Neural progenitor cell (in vitro differentiated cells): ENCODE results near the gene LYRM1. TPM values are rescaled to one million over a fixed set of nuclear protein-coding genes. Genes with fewer than 3 reads are reported as not detected.

ENCODE experiments used
- DNase-seq: peaks from one replicate; pipeline ENCODE4 v3.0.0-alpha.2; 2016; ENCODE audit warnings: low spot score
- H2AFZ ChIP-seq: fragments of 200-600 bp; sonication (generic); replicated peaks from 2 replicates; pipeline ENCODE4 v1.6.1; 2016; ENCODE audit warnings: antibody characterized with exemption
- H3F3A ChIP-seq: fragments of 200-600 bp; sonication (generic); 2 replicates; pipeline ENCODE4 v1.6.1; 2016; ENCODE audit warnings: antibody characterized with exemption, low read depth
- H3K27ac ChIP-seq: fragments of 200-600 bp; sonication (generic); 2 replicates; pipeline ENCODE4 v1.5.1; 2016; ENCODE audit warnings: mild to moderate bottlenecking
- H3K27me3 ChIP-seq: fragments of 200-600 bp; sonication (generic); 2 replicates; pipeline ENCODE4 v1.6.1; 2016; ENCODE audit warnings: mild to moderate bottlenecking, moderate library complexity
- H3K36me3 ChIP-seq: fragments of 200-600 bp; sonication (generic); 2 replicates; pipeline ENCODE4 v1.5.1; 2016
- H3K4me1 ChIP-seq: fragments of 200-600 bp; sonication (generic); 2 replicates; pipeline ENCODE4 v1.6.1; 2016; ENCODE audit warnings: mixed run types
- H3K4me2 ChIP-seq: fragments of 200-600 bp; sonication (generic); 2 replicates; pipeline ENCODE4 v1.6.1; 2016
- H3K4me3 ChIP-seq: fragments of 200-600 bp; sonication (generic); 2 replicates; pipeline ENCODE4 v1.5.1; 2016
- H3K79me2 ChIP-seq: fragments of 200-600 bp; sonication (generic); 2 replicates; pipeline ENCODE4 v1.6.1; 2016; ENCODE audit warnings: low read depth
- H3K9ac ChIP-seq: fragments of 200-600 bp; sonication (generic); 2 replicates; pipeline ENCODE4 v1.6.1; 2016
- H3K9me3 ChIP-seq: fragments of 200-600 bp; sonication (generic); 2 replicates; pipeline ENCODE4 v1.5.1; 2016; ENCODE audit warnings: low read depth
- H4K20me1 ChIP-seq: fragments of 200-600 bp; sonication (generic); 2 replicates; pipeline ENCODE4 v1.6.1; 2016; ENCODE audit warnings: low read depth
- H3K27ac Mint-ChIP-seq: 3 replicates; pipeline ENCODE4 v1.8.0; 2021; ENCODE audit warnings: mixed read lengths
- H3K27me3 Mint-ChIP-seq: 2 replicates; pipeline ENCODE4 v1.8.0; 2022; ENCODE audit warnings: low read depth, mild to moderate bottlenecking, inconsistent platforms, moderate library complexity, mixed read lengths; ENCODE audit not compliant: insufficient read depth
- H3K36me3 Mint-ChIP-seq: 3 replicates; pipeline ENCODE4 v1.8.0; 2021; ENCODE audit warnings: mixed read lengths
- H3K4me1 Mint-ChIP-seq: 3 replicates; pipeline ENCODE4 v1.8.0; 2021; ENCODE audit warnings: mixed read lengths
- H3K4me3 Mint-ChIP-seq: 3 replicates; pipeline ENCODE4 v1.8.0; 2021; ENCODE audit warnings: mild to moderate bottlenecking, moderate library complexity, mixed read lengths
- H3K9me3 Mint-ChIP-seq: 3 replicates; pipeline ENCODE4 v1.8.0; 2020; ENCODE audit warnings: mixed read lengths
- CTCF ChIP-seq: fragments of 200-600 bp; sonication (generic); IDR thresholded peaks from 2 replicates; pipeline ENCODE4 v1.5.1; 2017; ENCODE audit warnings: antibody characterized with exemption, mild to moderate bottlenecking
- EZH2 ChIP-seq: fragments of 200-600 bp; sonication (generic); IDR thresholded peaks from 2 replicates; pipeline ENCODE4 v1.6.1; 2017; ENCODE audit warnings: antibody characterized with exemption, mild to moderate bottlenecking, moderate library complexity
- EZH2phosphoT487 ChIP-seq: fragments of 200-600 bp; sonication (generic); IDR thresholded peaks from 2 replicates; pipeline ENCODE4 v1.6.1; 2017; ENCODE audit warnings: antibody characterized with exemption
- total RNA-seq: library from RNA; depleted of rRNA; stranded (reverse); fragments of >200 nt; gene quantifications from 2 replicates; pipeline ENCODE4 v1.2.3, GENCODE V29; 2015; ENCODE audit warnings: low replicate concordance

The LYRM1 gene
- total RNA-seq, 1 donor from 2014 or later: 61.8 TPM

GRCh38 chr16:20884240-20884556 is 16.4 kb upstream of the LYRM1 start:
- peaks cover 9% of the 10 kb centered on the region for H3K4me1 ChIP-seq
- H4K20me1 ChIP-seq: peaks cover 7% of the 10 kb centered on the region
- no peak overlapping the region for H3K4me2 ChIP-seq
- H3K9me3 ChIP-seq: no peaks in the 10 kb centered on the region
- peaks cover 8% of the 10 kb centered on the region for H3K36me3 Mint-ChIP-seq
- no peaks in the 10 kb centered on the region for H3K27me3 Mint-ChIP-seq
- H3K9ac ChIP-seq: no peak overlapping the region
- no peak overlapping the region for H3K4me3 Mint-ChIP-seq
- H3K4me1 Mint-ChIP-seq: peaks cover 6% of the 10 kb centered on the region
- H3K27ac Mint-ChIP-seq: no peak overlapping the region
- no peak overlapping the region for H2AFZ ChIP-seq
- no peak for DNase-seq
- peaks cover 84% of the 10 kb centered on the region for H3K79me2 ChIP-seq
- H3K9me3 Mint-ChIP-seq: no peaks in the 10 kb centered on the region
- TF ChIP-seq EZH2phosphoT487 (no peak), CTCF (no peak), EZH2 (no peak)
- H3K27ac ChIP-seq: no peak overlapping the region
- H3K27me3 ChIP-seq: no peaks in the 10 kb centered on the region
- H3F3A ChIP-seq: no peaks in the 10 kb centered on the region
- no peak overlapping the region for H3K4me3 ChIP-seq
- no peaks in the 10 kb centered on the region for H3K36me3 ChIP-seq

GRCh38 chr16:20886320-20886719 is 14.3 kb upstream of the LYRM1 start:
- peaks cover 2% of the 10 kb centered on the region for H3K4me1 Mint-ChIP-seq
- TF ChIP-seq EZH2phosphoT487 (no peak), EZH2 (no peak), CTCF (no peak)
- peaks cover 9% of the 10 kb centered on the region for H3K4me1 ChIP-seq
- no peaks in the 10 kb centered on the region for H3K9me3 Mint-ChIP-seq
- H3K27me3 Mint-ChIP-seq: no peaks in the 10 kb centered on the region
- no peak overlapping the region for H3K27ac ChIP-seq
- peaks cover 86% of the 10 kb centered on the region for H3K79me2 ChIP-seq
- no peak overlapping the region for H3K4me2 ChIP-seq
- peaks cover 10% of the 10 kb centered on the region for H3K36me3 Mint-ChIP-seq
- no peak overlapping the region for H3K4me3 ChIP-seq
- H3K36me3 ChIP-seq: no peaks in the 10 kb centered on the region
- H3K9me3 ChIP-seq: no peaks in the 10 kb centered on the region
- H3K27ac Mint-ChIP-seq: no peak overlapping the region
- DNase-seq: no peak
- peaks cover 12% of the 10 kb centered on the region for H4K20me1 ChIP-seq
- H2AFZ ChIP-seq: no peak overlapping the region
- no peak overlapping the region for H3K4me3 Mint-ChIP-seq
- H3K27me3 ChIP-seq: no peaks in the 10 kb centered on the region
- no peak overlapping the region for H3K9ac ChIP-seq
- H3F3A ChIP-seq: no peaks in the 10 kb centered on the region

GRCh38 chr16:20887207-20887606 is 13.4 kb upstream of the LYRM1 start:
- Histone ChIP-seq H3F3A (no peaks in the 10 kb centered on the region), H3K9me3 (no peaks in the 10 kb centered on the region), H3K36me3 (no peaks in the 10 kb centered on the region), H3K4me3 (no peak overlapping the region), H3K27me3 (no peaks in the 10 kb centered on the region), H3K4me2 (no peak overlapping the region), H3K9ac (no peak overlapping the region), H3K4me1 (peaks cover 9% of the 10 kb centered on the region), H2AFZ (no peak overlapping the region), H3K27ac (no peak overlapping the region), H4K20me1 (peaks cover 18% of the 10 kb centered on the region), H3K79me2 (peaks cover 90% of the 10 kb centered on the region)
- Mint-ChIP-seq H3K9me3 (no peaks in the 10 kb centered on the region), H3K36me3 (peaks cover 15% of the 10 kb centered on the region), H3K27me3 (no peaks in the 10 kb centered on the region), H3K4me1 (peaks cover 2% of the 10 kb centered on the region), H3K27ac (no peak overlapping the region), H3K4me3 (no peak overlapping the region)
- TF ChIP-seq EZH2phosphoT487: no peak
- TF ChIP-seq EZH2: no peak
- no peak for TF ChIP-seq CTCF
- no peak for DNase-seq
